GM18499 (cell line): Measurements from ENCODE around the gene SBF2.
"Not testable (repeated sequence)": the region's sequence is repeated elsewhere in the genome, so short reads cannot be mapped to it uniquely, and the experiment has no call there.

Experiments
- ATAC-seq: cut with Tn5 transposase; IDR thresholded peaks from one replicate; pipeline ENCODE4 v1.9.1; 2021; ENCODE audit warnings: moderate number of reproducible peaks; ENCODE audit not compliant: insufficient read depth, unreplicated experiment

SBF2 gene

DNA sequence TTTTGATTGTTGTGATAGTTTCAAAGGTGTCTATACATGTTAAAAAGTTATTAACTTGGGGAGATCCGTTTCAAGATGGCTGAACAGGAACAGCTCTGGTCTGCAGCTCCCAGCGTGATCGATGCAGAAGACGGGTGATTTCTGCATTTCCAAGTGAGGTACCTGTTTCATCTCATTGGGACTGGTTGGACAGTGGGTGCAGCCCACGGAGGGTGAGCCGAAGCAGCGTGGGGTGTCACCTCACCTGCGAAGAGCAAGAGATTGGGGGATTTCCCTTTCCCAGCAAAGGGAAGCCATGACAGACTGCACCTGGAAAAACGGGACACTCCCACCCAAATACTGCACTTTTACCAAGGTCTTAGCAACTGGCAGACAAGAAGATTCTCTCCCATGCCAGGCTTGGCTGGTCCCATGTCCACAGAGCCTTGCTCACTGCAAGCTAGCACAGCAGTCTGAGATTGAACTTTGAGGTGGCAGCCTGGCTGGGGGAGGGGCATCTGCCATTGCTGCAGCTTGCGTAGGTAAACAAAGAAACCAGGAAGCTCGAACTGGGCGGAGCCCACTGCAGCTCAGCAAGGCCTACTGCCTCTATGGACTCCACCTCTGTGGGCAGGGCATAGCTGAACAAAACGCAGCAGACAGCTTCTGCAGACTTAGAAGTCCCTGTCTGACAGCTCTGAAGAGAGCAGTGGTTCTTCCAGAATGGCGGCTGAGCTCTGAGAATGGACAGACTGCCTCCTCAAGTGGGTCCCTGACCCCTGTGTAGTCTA, 363.3 kb downstream of the SBF2 start:
- ATAC-seq: not testable (repeated sequence)

DNA sequence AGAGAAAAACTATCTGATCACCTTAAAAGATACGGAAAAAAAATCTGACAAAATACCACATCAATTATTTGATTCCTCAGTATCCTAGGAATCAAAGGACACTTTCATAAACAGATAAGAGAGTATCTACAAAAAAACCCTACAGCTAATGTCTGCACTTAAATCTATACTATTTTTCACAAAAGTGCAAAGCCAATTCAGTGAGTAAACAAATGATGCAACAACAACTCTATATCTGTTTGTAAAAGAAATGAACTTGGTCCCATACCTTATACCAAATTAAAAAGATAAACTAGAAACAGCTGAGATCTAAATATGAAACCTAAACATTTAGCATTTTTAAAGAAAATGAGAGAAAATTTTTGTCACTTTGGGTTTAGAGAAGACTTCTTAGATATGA, 366.3 kb downstream of the SBF2 start:
- ATAC-seq: no peak

DNA sequence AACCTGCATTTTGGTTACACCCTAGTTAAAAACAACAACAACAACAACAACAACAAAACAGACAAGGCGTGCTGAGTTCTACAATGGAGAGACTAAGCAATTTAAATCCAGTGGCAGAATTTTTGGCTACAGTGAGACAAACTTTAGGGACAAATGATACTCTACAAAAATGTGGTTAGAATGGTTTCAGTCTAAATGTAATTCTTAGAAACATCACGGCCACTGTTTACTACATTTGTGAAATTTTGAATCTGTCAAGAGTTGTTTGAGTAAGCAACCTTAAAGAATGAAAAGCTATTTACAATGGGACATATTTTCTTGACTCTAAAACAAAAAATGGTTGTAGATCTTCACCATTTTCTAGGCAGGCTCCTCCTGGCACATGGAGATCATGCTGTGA, 370.7 kb downstream of the SBF2 start:
- no peak for ATAC-seq

DNA sequence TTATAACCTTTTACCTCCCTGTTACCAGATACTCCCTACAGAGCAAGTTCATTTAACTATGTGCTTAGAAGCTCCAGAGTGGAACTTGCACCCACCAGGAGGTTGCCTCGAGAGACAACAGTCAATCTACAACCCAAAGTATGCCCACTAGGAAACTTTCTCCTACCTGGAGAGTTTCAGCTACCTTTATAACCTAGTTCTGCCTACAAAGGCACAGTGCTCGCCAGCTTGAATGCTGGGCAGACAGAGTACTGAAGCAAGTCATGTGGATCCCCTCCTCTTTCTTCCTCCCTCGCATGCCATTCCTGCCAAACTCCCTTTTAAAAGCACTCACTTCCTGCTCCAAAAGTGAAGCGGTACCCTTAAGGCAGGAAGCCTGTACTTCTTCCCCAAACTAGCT, 371.2 kb downstream of the SBF2 start:
- no peak for ATAC-seq

DNA sequence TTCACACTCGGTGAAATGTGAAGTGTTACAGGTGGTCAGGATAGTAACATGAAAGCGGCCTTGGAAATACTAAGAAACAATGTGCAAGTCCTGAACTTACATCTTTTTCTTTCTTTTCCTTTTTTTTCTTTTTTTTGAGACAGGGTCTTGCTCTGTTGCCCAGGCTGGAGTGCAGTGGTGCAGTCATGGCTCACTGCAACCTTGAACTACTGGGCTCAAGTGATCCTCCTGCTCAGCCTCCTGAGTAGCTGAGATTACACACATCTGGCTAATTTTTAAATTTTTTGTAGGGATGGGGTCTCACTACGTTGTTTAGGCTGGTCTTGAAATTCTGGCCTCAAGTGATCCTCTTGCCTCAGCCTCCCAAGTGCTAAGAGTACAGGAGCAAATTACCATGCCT, 377.5 kb downstream of the SBF2 start:
- ATAC-seq: no peak

DNA sequence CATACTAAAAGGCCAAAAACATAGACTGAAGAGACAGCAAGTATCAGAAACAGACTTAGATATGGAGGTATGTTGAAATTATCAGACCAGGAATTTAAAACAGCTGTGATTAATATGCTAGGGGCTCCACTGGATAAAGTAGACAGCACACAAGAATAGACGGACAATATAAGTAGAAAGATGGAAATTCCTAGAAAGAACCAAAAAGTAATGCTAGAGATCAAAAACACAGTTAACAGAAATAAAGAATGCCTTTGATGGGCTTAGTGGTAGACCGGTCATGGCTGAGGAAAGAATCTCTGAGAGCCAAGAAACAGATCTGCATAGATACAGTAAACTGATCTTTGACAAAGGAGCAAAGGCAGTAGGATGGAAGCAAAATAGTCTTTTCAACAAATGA, 380.0 kb downstream of the SBF2 start:
- no peak for ATAC-seq

DNA sequence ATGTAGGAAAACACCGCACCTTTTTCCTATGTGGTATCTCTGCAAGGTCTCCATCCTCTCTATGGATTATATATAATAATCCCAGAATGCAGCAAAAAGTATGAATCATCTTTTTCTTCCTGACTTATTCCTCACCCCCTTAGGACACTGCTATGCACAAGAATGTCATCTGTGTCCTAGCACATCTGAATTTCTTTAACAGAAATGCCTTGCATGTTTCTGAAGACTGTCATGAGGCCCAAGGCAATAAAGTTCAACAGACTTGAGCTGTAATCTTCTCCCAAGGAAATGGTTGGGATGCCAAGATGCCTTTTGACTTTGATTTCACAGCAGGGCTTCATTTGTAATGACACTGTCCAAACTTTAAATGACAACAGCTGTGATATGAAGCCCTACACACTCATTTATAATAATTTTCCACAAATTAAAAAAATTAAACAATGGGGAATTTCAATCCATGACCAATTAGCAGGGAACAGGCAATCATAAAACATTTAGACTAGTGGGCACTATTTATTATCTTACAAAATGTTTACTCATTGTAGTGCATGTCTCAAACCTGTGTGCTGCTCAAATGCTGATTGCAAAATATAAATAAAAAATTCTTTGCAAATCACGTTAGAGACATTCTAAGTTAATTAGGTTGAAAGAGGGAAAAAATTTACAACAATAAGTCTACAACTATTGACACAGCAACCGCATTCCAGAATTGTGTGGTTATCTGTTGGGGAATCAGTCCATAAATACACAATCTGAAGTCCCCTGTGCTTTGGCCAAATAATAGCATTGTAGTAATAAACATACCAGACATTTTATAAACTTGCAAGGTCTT, 387.8 kb downstream of the SBF2 start:
- no peak for ATAC-seq

DNA sequence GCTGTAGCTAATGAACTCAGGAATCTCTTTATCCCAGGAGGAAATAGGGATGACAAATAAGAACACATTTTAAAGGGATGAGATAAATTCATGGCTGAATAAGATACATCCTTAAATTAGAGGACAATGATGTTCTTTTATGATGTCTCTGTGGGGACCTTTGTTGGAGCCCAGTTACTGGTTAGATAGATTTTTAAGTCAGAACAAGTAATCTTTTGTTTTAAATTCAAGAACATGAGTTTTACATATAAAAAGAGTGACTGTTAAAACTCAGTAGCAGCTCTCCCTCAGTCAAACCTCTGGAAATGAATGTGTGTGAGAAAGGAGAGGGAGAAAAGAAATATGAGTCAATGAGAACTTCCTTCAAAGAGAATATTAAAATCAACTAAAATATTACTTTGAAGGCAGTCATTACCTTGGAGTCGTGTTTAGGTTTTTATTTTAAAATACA, 388.5 kb downstream of the SBF2 start:
- no peak for ATAC-seq

DNA sequence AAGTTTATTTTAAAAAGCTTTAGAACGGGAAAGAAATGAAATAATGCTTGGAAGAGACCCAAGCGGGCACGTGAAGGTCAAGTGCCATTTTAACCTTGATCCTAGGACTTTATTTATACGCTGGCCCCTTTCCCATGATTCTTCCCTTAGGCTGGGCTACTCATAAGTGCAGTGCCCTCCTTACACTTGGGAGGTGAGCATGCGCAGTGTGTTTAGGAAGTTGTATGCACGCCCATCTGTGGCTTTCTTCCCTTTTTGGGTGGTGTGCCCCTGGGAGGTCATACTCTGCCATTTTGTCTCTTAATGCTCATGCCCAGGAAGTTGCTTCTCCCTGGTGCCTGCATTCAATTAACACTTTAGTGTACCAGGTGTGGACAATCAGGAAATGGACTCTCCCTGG, 390.4 kb downstream of the SBF2 start:
- ATAC-seq: no peak

DNA sequence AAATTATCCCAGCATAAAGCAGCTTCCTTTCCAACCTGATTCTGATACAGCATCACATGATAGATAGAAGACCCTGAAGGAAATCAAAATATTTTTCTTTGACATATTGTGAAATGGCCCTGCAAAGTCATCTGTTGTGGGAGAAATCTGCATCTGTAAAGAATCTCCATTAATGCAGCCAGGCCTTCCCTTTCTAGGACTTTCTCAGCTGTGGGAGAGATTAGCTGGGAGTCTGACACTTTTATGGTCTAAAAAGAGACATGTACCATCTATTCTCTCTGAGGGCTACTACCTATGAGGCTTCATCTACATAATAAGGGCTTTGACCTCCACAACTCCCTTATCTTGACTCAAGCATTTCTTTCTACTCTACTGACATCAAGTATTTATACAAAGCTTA, 392.1 kb downstream of the SBF2 start:
- ATAC-seq: no peak

DNA sequence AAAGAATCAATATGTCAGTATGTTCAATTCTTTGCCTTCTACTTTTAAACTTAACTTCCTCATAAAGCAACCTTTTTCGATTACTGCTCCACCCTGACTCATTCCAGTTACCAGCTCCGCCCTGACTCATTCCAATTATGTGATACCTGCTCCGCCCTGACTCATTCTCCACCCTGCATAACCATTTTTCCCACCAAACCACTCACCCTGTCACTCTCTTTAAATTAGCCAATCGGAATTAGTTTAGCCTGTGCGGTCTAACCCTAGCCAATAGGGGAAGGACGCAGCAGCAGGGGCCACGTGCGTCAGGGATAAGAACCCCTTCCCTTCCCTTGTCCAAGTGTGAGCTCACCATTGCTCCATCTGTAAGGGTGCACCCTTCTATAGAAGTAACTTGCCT, 393.8 kb downstream of the SBF2 start:
- not testable (repeated sequence) for ATAC-seq

DNA sequence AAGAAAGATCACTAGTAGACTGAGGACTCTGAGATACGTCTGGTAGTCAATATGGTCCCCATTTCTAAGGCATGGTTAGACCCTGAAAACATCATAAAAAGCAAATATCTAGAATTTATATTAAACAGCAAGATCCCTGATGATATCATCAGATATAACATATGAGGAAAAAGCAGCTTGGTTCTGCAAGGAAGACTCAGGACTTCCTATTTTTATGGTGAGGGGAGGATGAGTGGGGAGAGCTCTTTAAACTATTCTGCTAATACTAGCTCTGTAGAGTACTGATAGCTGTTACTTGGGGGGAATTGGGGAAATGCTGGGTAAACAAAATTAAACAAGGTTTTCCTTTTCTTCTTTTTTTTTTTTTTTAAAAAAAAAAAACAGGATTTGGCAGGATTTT, 394.3 kb downstream of the SBF2 start:
- ATAC-seq: no peak

DNA sequence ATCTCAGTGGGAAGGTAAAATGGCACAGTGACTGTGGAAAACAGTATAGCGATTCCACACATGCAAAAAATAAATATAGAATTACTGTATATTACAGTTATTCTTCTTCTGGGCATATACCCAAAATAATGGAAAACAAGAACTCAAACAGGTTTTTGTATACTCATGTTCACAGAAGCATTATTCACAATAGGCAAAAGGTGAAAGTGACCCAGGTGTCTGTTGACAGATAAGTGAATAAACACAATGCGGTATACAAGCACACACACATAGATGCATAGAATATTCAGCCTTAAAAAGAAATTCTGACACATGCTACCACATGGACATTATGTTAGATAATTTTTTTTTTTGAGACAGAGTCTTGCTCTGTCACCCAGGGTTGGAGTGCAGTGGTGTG, 397.1 kb downstream of the SBF2 start:
- no peak for ATAC-seq

DNA sequence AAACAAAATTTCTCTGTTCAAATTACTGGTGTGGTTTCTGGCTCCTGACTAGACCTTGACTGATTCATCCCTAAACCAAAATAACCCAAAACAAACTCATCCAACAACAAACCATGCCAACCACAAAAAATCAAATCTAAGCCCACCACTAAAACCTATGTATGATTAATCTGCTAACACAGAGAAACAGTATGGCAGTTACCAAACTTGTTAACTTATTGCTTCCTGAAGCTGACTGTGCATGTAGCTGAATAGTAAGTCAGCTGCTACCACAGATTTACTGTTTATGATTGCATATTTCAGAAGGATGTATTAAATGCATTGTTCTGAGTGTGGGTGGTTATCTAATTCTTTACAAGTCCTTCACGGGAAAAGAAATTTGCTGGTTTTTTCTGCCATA, 399.0 kb downstream of the SBF2 start:
- ATAC-seq: no peak

DNA sequence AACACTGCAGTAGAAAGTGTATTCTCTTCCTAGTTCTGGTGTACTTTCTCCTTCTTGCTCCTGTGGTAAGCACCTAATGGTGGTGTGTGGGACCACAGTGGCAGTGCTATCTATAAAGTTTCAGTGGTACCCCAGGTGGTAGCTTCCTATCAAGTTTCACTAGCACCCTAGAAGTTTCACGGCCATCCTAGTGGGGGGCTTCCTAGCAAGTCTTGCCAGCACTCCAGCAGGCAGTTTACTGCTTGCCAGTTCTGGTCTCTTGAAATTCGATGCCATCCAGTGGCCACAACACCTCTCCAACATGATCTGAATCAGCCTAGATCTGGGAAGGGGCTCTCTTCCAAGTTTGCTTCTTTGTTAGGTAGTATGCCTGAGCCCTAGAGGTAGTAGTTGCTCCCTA, 400.5 kb downstream of the SBF2 start:
- no peak for ATAC-seq

DNA sequence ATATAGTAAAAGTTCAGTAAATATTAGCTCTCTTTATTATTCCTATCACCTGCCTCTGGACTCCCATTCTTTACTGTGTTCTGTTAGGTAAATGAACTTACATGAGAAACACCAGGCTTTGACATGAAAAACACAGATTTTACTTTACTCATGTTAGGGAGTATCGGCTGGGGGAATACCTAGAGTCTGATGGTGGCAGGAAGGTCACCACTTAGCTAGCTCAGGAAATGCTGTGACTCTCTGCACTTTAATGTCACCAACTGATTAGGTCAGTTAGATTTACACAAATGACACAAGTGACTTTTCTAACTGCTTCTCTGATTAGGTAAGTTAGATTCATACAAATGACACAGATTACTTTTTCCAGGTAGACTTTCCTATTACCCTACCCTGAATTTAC, 405.1 kb downstream of the SBF2 start:
- ATAC-seq: no peak

DNA sequence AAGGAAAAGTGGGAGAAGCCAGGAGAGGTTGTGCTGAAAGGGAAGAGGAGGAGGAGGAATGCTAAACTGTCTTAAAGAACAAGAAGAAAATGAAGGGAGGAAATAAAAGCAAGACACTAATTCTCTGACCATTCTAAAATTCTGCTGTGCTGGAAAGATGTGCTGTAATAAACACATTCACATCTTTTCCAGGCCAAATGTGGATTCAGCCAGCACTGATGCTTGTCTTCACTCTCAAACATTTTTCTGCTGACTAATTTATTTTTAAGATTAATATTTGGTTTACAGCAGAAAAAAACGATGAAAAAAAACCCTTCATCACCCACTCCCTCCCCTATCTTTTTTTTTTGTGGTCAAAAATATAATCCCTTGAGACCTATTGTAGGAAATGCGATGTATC, 406.5 kb downstream of the SBF2 start:
- no peak for ATAC-seq

DNA sequence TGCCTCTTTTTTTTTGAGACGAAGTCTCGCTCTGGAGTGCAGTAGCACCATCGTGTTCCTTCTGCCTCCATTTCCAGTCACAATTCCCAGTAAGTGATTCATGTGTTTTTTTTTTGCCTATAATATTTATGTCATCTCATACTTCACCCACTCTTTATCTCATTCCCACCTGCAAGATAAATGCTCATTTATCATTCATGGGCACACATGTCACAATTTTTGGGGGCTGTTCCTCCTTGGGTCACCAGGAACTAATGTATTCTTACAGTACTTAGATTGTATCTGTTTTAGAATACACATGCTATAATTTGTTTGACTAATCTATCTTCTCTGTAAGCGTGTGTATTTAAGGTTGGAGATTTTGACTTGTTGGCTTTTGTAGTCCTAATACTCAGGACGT, 407.4 kb downstream of the SBF2 start:
- no peak for ATAC-seq

DNA sequence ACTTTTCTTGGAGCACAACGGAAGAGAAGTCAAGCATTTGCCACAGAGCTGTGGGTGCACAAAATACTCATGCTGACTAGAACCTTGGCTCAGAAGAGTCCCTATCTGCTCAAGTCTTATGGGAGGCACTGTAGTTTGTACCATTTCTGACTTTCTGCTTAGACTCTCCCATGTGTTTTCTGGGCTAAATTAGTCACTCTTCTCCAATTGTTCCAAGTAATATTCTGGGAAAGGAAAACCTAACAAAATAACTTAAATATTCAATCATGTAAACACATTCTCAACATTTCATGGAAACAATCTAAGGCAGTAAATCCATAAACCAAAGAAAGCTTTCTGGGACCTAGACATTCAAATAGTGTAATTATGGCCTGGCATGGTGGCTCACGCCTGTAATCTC, 409.4 kb downstream of the SBF2 start:
- ATAC-seq: no peak

DNA sequence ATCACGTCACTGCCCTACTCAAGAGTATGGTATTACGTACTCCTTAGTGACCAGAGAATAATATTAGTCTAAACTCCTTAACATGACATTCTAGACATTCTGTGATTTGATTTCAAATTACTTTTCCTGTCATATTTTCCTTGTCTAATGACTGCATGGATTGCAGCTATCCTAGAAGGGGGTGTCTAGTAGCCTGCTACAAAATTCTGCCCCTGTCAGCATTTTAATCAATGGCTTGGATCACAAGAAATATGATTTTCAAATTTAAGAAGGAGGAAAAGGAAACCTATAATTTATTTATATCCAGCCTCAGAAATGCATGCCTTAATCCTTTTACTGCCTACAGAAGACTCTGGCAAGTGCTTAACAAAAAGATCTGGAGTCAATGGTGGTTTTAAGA, 413.4 kb downstream of the SBF2 start:
- ATAC-seq: no peak

DNA sequence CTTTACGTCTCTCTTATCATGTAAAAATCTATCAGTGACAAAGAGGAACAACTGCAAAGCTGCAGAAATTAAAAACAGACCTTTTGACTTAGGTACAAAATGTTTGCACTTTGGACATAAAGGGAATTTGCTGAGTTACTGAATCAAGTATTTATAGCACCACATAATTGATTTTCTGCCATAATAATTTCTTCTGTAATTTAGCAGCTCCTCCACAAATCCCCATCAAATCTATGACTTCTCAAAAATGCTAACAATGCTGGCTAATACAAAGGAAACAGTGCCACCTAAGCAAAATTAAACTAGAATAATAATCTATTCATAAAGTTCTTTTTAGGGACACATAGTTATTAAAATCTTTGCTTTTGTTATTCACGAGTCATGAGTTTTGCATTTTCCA, 415.1 kb downstream of the SBF2 start:
- ATAC-seq: no peak

DNA sequence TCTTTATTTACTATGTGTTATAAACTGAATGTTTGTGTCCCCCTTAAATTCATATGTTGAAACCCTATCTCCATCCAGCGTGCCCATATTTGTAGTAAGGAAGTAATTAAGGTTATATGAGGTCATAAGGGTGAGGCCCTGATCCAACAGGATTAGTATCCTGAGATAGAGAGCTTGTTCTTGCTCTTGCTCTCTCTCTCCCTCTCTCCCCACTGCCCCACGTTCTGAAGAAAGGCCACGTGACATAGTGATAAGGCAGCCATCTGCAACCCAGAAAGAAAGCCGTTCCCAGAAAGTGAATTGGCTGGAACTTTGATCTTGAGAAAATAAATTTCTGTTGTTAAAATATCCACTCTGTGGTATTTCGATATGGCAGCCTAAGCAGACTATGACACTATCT, 417.7 kb downstream of the SBF2 start:
- ATAC-seq: no peak
